D721Med (cell line): ENCODE results near the gene QSOX2.

Source experiments
- DNase-seq: peaks from one replicate; pipeline ENCODE4 v3.0.0; 2011; ENCODE audit warnings: low spot score; ENCODE audit not compliant: insufficient read length
- FAIRE-seq: peaks from 2 replicates; lab custom pipeline; 2011; peaks lifted over from hg19 to GRCh38; lab: Jason Lieb, UNC
- CTCF ChIP-seq: IDR thresholded peaks from 2 replicates; pipeline ENCODE4 v1.5.1; 2012; ENCODE audit warnings: mild to moderate bottlenecking, control low read depth; ENCODE audit not compliant: insufficient read depth; ENCODE audit errors: missing control alignments

QSOX2 gene

GRCh38 chr9:136280535-136281315 lies 35.1 kb upstream of the QSOX2 start:
- DNase-seq, result no peak
- no peak for TF ChIP-seq CTCF
- no peak for FAIRE-seq

- DNase-seq (no peak), FAIRE-seq (no peak)
- no peak for TF ChIP-seq CTCF
These were observed 33.9 kb upstream of the QSOX2 start for GRCh38 chr9:136279471-136279870.

GRCh38 chr9:136278894-136279293 lies 33.3 kb upstream of the QSOX2 start:
- DNase-seq (no peak), FAIRE-seq (no peak)
- no peak for TF ChIP-seq CTCF

GRCh38 chr9:136278221-136278620 lies 32.6 kb upstream of the QSOX2 start:
- no peak for TF ChIP-seq CTCF
- FAIRE-seq (no peak), DNase-seq (no peak)

GRCh38 chr9:136277746-136278145 lies 32.1 kb upstream of the QSOX2 start:
- no peak for TF ChIP-seq CTCF
- FAIRE-seq (no peak), DNase-seq (no peak)

- DNase-seq, result no peak
- no peak for TF ChIP-seq CTCF
- FAIRE-seq, result no peak
These were observed 31.1 kb upstream of the QSOX2 start for GRCh38 chr9:136276716-136277115.
